HG02588 (cell line): ENCODE data around the gene CBX7.

Experiments used
- ATAC-seq: cut with Tn5 transposase; IDR thresholded peaks from one replicate; pipeline ENCODE4 v1.9.1; 2021; ENCODE audit warnings: mild to moderate bottlenecking, moderate library complexity; ENCODE audit not compliant: unreplicated experiment

Gene CBX7

DNA sequence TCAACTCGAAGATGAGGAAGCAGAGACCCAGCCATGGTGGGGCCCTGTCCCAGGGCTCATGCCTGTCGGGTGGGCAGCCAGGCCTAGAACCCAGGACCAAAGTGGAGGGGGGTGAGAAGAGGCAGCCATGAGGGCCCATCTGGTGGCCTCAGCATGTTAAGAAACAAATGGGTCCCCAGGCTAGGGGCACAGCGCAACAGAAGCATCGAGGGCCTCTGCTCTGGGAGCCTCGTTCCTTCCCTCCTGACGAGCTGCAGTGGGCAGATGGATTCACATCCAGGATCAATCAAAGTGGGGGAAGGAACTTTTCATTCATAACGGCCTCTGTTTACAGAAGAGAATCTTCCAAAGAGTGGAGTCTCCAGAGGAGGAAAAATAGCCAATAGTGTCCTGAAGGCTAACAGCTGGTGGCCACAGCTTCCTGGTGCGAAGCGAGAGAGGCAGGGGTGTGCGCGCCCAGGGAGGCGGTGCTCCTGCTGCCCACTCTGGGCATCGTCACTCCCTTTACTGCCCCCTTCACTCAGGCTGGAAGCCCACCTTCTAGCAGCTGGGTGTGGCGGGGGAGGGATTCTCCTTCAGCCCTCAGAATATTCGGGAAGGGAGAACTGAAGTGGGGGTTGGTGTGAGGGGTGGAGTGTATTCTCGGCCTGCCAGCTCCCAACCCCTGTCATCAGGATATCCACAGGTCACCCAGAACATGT, 4.3 kb downstream of the CBX7 start:
- ATAC-seq = no peak

DNA sequence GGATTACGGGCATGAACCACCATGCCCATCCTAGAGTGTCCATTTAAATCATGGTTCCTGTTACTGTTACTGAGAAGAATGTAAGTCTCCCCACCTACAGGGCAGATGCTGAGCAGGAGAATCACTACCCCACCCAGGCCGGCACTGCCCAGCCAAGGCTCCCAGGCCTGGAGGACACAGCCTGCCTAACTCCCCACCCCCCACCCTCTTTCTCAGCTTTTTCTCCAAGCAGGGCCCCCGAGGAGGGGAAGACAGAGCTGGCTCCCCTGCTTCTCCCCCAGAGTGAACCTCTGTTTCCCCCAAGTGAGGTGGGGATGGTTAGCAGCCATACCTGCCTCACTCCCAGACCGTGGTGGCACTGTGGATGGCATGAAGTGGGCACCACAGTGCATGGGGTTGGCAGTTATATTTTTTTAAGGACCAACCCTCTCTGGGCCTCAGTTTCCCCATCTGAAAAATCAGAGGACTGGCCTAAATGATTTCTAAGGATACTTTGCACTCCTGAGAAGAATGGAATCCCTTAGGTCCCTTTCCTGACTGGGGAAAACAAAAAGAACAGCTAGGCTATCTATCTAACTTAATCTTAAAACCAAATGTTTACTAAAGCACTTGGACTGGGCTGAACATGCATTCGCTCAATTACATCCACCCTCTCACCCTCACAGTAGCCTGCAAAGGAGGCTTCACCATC, 5.0 kb downstream of the CBX7 start:
- ATAC-seq = no peak

DNA sequence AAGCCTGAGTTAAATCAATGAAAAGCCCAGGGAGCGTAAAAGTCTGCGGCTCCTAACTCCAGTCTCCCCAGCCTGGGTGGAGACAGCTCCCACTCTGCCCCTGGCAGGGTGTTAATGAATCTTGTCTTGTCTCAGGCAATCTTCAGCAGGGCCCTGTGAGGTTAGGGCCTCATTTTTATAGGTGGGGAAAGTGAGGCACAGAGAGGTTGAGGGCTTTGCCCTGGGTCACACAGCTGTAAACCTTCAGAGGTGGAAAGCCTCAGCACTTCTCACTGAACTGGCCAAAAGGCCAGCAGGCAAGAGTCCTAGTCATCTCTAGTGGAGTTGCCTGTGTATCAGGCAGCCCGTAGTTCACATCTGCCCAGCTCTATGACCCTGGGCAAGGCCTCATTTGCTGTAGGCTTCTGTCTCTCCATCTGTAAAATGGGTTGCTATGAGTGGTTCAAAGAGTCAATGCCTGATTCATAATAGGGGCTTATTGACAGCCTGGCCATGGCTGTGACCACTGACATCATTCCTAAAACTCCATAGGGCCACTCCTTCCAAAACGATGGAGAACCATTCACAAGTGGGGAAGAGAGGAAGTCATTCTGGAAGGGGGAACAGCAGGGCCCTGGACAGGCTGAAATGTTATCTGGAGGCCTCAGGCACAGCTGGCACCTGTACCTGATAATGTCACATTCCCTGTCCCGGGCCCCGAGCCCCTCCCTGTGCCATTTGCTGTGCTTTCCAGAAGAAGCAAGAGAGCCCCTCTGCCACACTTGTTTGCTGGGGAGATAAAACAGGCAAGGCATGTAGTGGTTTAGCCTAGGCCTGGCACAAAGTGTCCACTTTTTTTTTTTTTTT, 6.0 kb downstream of the CBX7 start:
- ATAC-seq = no peak

DNA sequence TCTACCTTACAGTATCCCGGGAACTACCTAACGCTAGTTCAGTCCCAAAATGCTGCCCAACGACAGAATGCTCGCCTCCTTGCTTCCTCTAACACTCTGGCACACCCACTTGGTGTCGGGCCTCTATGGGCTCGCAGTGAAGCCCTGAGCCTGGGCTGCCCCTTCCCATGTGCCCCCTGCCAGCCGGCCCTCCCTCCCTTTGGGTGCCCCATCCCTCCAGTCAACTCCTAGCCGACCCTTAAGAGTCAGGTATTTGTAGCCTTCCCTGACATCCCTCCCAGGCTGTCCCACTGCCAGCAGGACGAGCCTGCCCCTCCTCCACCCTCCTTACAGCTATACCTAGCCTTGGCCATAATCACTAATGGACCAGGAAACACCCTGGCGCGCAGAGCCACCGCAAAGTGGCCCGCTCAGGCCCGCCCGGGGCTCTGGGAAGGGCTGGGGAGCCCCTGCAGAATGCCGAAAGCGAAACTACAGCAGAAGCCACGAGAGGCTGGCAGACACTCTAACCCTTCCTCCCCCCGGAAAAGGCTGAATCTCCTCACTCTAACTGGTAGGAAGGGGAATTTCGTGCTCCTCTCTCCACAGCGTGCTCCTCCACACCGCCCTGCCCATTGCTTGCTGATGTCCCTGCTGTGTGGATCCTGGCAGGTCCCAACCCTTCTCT, 8.2 kb downstream of the CBX7 start:
- peak; percentile 35 for ATAC-seq

DNA sequence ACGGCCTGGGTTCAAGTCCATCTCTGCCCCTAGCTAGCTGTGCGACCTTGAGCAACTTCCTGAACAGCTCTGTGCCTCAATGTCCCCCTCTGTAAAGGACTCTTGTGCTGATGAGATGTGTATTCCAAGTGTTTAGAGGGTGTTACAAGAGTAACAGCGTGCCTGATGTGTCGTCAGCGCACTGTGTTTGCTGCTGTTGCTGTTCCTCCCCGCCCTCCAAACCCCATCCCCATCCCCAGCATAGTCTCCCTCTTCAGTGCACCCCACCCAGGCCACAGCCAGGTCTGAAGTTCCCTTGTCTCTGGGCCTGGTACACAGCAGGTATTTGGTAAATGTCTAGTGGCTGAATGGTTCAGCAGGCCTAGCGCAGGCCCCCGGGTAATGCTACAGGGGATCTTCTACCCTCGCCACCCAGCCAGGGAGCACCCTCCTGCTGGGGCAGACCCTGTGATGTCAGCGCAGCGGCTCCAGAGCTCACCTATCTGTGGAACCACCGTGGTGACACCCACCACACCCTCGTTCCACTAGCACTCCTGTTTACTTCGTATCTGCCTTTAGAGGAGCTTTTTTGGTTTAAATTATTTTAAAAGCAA, 10.3 kb downstream of the CBX7 start:
- ATAC-seq = no peak

DNA sequence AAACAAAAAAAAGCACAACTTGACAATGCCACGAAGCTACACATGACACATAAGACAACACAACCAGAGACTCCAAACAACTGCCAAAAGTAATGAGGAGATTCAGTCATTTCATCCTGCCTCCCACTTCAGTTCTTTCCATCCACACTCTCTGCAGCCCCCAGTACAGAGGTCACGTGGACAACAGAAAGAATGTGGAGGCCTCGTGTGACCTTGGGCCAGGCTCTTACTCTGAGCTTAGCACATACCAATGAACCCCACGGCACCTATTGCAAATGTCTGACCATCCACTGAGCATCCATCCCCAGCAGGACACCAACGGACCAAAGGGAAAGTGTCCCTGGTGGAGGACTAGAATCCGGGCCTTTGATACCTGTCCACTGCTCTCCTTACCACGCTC, 12.5 kb downstream of the CBX7 start:
- ATAC-seq = no peak

DNA sequence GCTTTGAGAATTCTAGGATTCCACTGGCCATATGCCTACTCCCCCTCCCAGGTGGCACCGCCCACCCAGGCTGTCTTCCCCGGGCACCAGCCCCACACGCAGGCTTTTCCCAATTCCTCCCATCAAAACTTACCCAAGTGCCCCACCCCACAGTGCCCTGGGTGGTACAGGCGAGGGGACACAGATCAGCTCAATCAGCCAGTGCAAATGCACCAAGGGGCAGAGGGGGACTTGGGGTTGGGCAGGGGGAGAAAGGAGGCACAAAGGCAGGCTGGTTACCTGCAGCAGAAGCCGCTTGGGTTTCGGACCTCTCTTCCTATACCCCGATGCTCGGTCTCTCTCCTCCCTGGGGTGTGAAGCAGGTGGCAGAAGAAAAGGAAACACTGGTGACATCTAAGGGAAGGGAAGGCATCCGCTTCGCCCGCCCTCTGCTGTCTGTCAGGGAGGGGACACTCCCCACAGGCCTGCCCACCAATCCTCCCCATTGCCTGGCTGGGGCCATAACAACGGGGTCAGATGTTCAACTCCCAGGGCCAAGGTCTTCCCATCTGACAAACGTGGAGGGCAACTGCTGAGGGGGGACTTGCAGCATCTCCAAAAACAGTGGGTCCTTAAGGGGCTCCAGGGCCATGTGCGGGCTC, 14.0 kb downstream of the CBX7 start:
- ATAC-seq = no peak

DNA sequence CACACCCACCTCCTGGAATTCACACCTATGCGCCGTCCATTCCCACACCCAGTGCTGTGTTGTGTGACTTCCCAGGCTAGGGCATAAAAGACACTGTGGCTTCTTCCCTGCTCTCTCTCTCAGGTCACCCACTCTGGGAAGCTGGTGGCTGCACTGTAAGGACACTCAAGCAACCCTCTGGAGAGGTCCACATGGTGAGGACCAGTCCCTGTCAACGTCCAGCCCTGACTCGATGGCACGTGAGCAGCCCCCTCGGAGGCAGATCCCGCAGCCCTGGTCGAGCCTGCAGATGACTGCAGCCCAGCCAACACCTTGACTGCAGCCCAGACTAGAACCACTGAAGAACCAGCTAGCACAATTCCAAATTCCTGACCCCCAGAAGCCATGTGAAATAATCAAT, 16.2 kb downstream of the CBX7 start:
- no peak for ATAC-seq

DNA sequence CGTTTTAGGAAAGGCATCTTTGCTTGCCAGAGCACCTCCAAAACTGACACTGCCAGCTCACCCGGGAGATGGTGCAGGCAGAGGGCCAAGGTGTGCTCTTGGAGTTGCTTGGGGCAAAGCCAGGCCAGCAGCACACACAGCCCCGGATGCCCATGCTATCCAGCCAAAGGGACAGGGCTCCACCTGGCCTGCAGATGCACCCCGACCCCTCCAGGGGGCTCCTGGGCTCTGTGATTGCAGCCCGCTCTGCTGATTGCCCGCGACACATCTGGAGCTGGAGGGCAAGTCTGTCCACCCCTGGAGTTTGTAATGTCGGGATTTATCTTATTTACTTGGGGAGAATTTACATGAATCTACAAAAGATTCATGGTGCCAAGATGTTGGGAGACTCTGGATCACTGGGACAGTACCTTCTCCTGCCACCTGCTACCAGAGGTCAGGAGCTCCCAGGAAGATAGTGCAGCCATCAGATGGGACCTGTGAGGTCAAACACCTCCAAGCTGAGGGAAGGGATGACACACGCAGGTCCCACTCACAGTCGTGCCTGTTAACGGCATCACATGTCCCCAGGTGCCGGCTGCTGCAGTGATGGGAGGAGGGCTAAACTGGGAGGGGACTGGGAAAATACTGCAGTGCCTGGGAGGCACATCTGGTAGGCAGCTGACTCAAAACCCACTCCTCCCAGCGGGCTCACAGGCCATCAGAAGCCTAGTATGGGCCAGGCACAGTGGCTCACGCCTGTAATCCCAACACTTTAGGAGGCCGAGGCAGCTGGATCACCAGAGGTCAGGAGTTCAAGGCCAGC, 17.2 kb downstream of the CBX7 start:
- no peak for ATAC-seq

DNA sequence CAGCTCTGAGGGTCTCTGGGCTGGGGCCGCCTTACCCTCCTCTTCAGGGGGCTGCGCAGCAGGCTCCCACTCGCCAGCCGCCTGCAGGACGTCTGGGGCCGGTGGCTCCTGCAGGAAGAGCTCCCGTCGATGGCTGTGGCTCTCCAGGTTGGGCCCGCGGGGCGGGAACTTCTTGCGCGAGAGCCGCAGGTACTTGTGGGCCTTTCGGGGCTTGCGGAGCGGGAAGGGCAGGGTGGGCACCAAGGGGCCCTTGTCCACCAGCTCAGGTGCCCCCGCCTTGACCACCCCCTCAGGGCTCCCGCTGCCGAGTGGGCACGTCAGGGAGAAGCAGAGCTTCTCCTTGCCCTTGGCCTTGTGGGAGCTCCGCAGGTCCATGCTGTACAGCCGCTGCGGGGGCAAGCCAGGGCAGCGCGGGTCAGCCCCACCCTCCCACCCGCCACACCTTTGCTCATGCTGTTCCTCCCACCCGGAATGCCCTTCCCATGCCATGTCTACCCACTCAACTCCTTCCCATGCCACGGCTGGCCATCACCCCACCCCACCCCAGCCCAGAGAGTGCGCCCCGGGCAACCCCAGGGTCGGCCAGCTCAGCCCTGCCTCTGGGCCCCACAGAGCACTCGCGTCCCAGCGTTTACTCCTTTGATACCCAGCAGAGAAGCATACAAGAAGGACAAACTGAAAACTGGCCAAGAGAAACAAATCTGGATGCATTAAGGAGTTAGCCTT, 18.0 kb downstream of the CBX7 start:
- no peak for ATAC-seq

DNA sequence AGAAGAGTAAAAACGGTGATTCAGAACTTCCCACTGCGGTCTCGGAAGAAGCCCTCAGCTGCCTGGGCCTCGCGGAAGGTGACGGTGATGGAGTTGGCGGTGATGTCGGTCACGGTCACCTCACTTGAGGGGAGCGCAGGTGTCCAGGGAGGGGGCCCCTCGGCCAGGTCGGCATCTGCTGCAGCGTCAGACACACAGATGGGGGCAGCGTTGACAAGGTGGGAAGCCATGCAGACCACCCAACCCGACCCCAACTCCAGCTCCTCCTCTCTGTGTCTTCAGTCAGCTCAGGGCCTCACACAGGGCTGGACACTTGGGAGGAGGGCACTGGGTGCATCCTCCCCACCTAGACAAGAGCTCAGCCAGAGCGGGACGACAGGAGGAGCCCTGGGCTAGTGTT, 18.6 kb downstream of the CBX7 start:
- ATAC-seq = no peak

DNA sequence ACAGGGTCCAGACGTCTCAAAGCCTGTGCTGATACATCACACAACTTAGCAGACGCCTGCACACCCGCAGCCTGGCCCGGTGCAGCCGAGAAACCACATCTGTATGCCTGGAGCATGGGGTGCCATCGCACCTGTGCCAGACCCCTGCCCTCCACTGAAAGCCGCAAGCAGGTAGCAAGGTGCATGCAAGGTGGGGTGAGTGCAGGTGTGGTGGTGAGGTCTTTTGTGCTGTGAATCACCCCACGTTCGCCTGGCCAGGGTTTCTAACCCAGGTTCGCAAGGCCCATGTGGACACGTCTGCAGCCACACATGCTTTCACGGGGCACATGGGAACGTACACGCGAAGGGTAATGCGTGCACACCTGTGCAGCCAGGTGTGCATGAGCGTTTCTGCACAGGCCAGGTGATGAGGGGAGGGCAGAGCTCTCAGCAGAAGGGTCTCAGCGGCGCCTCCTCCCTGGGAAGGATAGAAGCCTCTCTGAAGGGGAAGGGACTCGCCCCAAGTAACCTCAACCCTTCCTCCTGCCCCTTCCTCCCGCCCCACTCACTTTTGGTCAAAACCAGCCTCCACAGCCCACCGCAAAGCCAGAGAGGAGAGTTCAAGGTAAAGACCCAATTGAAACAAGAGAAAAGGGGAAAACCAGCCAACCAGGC, 19.5 kb downstream of the CBX7 start:
- no peak for ATAC-seq

DNA sequence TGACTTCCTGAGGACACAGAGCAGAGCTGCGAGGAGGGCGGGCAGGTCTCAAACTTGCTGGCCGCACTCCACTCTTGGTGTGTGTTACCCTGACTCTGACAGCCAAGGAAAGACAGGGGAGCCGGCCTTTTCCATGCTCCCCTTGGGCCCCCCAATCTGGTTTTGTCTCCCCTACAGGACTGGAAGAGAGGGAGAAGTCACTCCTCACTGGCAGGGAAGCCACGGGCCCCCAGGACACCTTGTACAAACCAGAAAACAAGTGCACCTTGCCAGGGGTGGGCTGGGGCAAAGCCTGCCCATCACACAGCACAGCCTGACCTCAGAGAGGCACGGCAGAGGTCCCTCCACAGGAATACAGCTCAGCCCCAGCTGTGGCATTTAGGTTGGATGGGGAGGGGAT, 20.2 kb downstream of the CBX7 start:
- no peak for ATAC-seq

DNA sequence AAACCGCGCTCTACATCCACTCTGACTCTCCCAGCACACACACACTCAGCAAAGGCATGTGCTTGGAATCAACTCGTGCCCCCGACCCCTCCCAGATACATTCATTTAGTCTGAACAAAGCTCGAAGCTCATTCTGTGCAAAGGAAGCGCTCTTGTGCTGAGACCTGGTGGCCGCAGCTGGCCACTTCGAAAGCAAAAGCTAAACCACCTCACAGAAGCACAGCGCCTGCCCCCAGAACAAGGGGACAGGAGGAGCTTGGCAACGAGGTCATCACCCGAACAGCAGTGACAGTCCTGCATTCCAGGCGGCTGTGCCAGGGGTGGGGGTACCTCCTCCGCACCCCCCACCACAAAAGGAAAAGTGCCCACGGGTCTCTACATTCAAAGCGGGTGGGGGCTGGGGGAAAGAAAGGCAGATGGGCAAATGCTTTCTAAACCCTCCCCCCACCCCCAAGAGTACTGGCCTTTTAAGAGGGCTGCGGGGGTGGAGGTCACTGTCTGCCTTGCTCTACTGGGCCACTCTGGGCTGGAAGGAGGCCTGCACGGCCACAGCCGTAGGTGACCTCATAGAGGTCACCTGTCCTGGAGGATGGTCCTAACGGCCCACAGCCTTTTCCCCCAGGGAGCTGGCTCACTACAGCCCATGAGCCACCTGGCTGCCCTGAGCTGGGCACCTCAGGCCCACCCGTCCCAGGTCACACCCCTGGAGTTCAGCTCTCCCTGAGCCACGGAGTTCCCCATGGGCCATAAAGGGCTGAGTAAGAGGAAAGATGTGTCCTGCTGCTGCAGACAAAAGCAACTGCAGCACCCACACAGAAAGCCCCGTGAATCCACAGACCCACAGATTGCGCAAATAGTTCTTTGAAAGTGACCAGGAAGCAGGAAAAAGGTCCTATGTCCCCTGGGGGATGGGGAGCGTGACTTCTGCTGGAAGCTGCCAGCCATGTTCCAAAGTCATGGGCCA, 21.3 kb downstream of the CBX7 start:
- ATAC-seq = no peak

DNA sequence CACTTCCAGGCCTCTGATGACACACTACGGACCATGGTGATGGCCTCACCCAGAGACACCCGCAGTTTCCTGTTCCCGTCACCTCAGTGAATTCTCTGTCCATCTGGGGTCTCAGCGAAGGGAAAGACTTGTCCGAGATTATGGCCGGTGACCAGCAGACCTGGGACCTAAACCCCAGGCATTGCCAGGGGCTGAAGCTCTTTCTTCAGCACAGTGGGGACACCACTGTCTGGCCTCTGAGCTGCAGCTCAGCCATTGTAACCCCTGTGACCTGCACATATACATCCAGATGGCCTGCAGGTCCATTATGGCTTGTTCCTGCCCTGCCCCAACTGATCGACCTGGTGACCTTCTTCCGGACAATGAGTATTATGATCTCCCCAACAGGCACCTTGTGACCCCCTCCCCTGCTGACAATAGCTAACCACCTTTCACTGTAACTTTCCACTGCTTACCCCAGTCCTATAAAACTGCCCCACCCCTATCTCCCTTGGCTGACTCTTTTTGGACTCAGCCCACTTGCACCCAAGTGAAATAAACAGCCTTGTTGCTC, 22.3 kb downstream of the CBX7 start:
- no peak for ATAC-seq

DNA sequence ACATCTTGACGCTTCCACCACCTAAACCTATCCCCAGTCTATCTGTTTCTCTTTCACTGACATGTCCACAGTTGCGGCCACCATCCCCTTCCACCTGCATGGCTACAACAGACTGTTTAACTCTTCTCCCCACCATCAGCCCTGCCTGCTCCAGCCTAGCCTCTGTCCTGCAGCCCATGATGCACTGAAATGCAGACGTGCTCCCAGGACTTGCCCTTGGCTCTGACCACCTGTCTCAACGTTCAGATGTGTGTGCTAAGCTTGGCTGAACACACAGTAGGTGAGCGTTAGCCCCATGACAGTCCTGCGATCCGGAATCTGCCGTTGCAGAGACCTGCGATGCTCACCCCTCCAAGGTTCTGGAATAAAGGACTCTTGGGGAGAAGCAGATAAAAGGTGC, 22.7 kb downstream of the CBX7 start:
- ATAC-seq = no peak

DNA sequence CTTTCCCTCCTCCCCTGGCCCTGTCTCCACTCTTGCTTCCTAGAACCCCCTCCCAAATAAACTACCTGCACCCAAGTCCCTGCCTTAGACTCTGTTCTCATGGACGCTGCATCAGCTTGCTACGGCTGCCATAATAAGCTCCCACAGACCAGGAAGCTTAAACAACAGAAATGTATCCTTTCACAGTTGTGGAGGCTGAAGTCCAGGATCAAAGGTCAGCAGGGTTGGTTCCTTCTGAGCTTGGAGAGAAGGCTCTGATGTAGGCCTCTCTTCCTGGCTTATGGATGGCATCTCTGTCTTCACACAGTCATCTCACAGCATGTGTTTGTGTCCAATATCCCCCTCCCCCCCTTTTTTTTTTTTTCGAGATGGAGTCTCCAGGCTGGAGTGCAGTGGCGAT, 23.4 kb downstream of the CBX7 start:
- no peak for ATAC-seq
